Effector memory CD8-positive, alpha-beta T cell (primary cell): ENCODE data around the gene FADS2.

ENCODE experiments used
- ATAC-seq: fragments of 150-1000 bp; cut with Tn5 transposase; replicated peaks from 2 replicates; pipeline ENCODE4 v1.10.0; 2021; ENCODE audit warnings: mild to moderate bottlenecking, moderate library complexity
- DNase-seq, 3 experiments: peaks; one replicate each; pipeline ENCODE4 v3.0.0; 2021
- H3K27ac Mint-ChIP-seq, 2 donors: one replicate each; pipeline ENCODE4 v1.8.0; 2022; ENCODE audit warnings: mild to moderate bottlenecking in 2 of 2, mixed read lengths in 2 of 2, moderate library complexity in 2 of 2
- H3K27me3 Mint-ChIP-seq, 2 donors: one replicate each; pipeline ENCODE4 v1.8.0; 2022; ENCODE audit warnings: mixed read lengths in 2 of 2
- H3K36me3 Mint-ChIP-seq: one replicate; pipeline ENCODE4 v1.8.0; 2022; ENCODE audit warnings: mild to moderate bottlenecking, moderate library complexity, mixed read lengths; ENCODE audit not compliant: insufficient read depth
- H3K4me1 Mint-ChIP-seq, 2 donors: one replicate each; pipeline ENCODE4 v1.8.0; 2022; ENCODE audit warnings: low read depth in 2 of 2, mixed read lengths in 2 of 2
- H3K4me3 Mint-ChIP-seq, 2 donors: one replicate each; pipeline ENCODE4 v1.8.0; 2022; ENCODE audit warnings: mild to moderate bottlenecking in 2 of 2, mixed read lengths in 2 of 2, moderate library complexity in 2 of 2
- H3K9me3 Mint-ChIP-seq, 2 donors: one replicate each; pipeline ENCODE4 v1.8.0; 2022; ENCODE audit warnings: mixed read lengths in 2 of 2
- total RNA-seq, 9 experiments: gene quantifications; one replicate each; lab custom pipeline; 2026; lab: John Stamatoyannopoulos, UW

FADS2 gene
- total RNA-seq = 0.52 to 8.7 (median 1.3) reads per million in 9 experiments

DNA sequence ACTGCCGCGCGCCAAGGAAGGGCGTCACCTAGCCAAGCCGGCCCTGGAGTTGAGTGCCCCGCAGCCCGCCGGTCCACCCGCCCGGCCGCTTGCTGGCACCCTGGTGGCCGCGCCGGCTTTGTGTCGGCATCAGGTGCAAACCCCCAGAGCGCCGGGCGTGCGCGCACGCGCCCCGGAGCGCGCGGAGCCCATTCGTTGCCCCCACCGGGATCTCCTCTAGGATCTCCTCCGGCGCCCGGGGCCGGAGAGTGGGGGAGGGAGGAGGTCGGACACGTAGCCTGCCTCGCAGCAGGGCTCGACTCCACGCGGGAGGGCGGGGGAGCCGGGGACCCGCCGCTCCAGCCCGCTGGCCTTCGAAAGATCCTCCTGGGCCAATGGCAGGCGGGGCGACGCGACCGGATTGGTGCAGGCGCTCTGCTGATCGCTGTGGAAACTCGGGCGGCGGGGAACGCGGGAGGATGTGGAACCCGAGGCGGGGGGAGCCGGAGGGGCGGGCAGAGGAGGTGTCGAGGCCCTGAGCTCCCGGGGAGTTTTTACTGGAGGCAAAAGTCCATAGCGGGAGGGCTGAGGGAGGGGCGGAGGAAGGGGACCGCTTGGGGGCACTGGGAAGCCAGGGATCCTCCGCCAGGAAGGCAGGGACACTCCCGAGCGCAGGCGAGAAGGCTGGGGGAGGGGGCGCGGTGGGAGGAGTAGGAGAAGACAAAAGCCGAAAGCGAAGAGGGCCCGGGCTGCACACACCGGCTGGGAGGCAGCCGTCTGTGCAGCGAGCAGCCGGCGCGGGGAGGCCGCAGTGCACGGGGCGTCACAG, at the start of gene FADS2:
Gene FADS2, plus strand, starts transcription at position 730 of the 808 bp plus-strand sequence. CDS start 91 bp downstream, outside the sequence.
- peak within 1 kb of the TSS; percentile 30 to 82 for H3K27ac Mint-ChIP-seq
- H3K9me3 Mint-ChIP-seq = no peaks in the 10 kb centered on the region

DNA sequence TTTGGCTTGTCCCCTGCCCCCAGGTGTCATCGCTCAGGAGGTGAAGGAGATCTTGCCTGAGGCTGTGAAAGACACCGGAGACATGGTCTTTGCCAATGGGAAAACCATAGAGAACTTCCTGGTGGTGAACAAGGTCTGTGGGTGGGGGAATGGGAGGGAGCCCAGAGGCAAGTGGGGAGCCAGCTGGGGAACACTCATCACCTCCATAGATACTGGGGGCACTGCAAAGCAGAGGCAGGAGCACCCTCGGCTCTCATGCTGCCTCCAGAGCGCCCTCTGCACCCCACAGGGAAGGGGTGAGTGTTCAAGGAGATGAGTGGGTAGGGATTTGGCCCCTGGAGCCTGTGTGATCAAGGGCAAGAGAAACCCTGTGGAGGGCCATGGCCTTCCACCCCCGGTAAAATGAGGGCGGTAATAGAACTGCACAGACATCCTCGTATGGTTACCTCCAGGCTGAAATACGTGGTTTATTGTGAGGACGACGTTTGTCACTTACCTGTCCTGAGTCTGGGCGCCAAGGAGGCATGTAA, 49.7 kb upstream of the FADS2 start:
- H3K27ac Mint-ChIP-seq = peak overlapping the region in 1 of 2 donors; percentile 67
- no peaks in the 10 kb centered on the region for H3K9me3 Mint-ChIP-seq
- ATAC-seq = no peak

More for the DNA sequence above, at the start of gene FADS2:
- ATAC-seq (peak; percentile 89), DNase-seq (peak; percentile 59 to 79 (median 77))
- Mint-ChIP-seq H3K36me3 (no peaks in the 10 kb centered on the region), H3K27me3 (peaks cover 4 to 7% of the 10 kb centered on the region in 2 donors), H3K4me3 (peak within 1 kb of the TSS; percentile 87 to 91), H3K4me1 (peaks cover 16 to 24% of the 10 kb centered on the region in 2 donors)

DNA sequence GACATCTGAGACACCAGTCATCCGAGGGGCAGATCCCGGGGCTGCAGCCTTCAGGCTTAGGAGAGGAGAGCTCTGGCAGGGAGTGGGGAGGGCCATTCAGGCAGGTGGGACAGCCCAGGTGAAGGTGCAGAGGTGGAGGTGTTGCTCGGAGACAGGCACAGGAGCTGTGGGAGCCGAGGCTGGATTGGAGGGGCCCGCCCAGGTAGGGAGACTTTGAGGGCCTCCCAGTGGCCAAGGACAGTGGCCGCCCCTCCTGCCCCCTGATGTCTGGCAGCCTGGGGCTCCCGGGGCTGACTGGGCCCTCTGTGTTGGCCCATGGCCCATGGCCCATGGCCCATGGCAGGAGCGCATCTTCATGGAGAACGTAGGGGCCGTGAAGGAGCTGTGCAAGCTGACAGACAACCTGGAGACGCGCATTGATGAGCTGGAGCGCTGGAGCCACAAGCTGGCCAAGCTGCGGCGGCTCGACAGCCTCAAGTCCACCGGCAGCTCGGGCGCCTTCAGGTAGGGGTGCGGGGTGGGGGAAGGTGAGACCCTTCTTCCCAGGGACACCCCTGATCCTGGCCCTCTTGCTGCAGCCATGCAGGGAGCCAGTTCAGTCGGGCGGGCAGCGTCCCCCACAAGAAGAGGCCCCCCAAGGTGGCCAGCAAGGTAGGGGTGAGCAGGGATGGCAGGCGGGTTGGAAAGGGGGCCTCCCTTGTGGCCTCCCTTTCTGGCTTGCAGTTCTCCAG, 49.0 kb upstream of the FADS2 start:
- H3K27ac Mint-ChIP-seq = peak overlapping the region in 1 of 2 donors; percentile 67
- no peak for ATAC-seq
- DNase-seq = no peak
- no peaks in the 10 kb centered on the region for H3K9me3 Mint-ChIP-seq
- no peaks in the 10 kb centered on the region for H3K27me3 Mint-ChIP-seq
- H3K4me3 Mint-ChIP-seq = no peak overlapping the region
- H3K4me1 Mint-ChIP-seq = peaks cover 29 to 31% of the 10 kb centered on the region in 2 donors
- peaks cover 7% of the 10 kb centered on the region for H3K36me3 Mint-ChIP-seq

More for the DNA sequence above, 49.7 kb upstream of the FADS2 start:
- DNase-seq = no peak
- Mint-ChIP-seq H3K36me3 (peaks cover 7% of the 10 kb centered on the region), H3K27me3 (no peaks in the 10 kb centered on the region), H3K4me1 (peaks cover 29 to 31% of the 10 kb centered on the region in 2 donors), H3K4me3 (peak overlapping the region; percentile 59 to 68)

- H3K27ac Mint-ChIP-seq = no peak overlapping the region
- DNase-seq = no peak
- no peaks in the 10 kb centered on the region for H3K9me3 Mint-ChIP-seq
These were observed 48.2 kb upstream of the FADS2 start for GRCh38 chr11:61779666-61780525.

GRCh38 chr11:61780581-61781162, 47.4 kb upstream of the FADS2 start:
- H3K9me3 Mint-ChIP-seq = no peaks in the 10 kb centered on the region
- no peak overlapping the region for H3K4me3 Mint-ChIP-seq
- peaks cover 10% of the 10 kb centered on the region for H3K36me3 Mint-ChIP-seq
- ATAC-seq (no peak), DNase-seq (no peak)
- peaks cover 19 to 20% of the 10 kb centered on the region in 2 donors for H3K4me1 Mint-ChIP-seq
- H3K27ac Mint-ChIP-seq = peak overlapping the region in 1 of 2 donors; percentile 46
- H3K27me3 Mint-ChIP-seq = no peaks in the 10 kb centered on the region

More at GRCh38 chr11:61779666-61780525, 48.2 kb upstream of the FADS2 start:
- no peaks in the 10 kb centered on the region for H3K27me3 Mint-ChIP-seq
- H3K4me1 Mint-ChIP-seq = peaks cover 25 to 27% of the 10 kb centered on the region in 2 donors
- no peak overlapping the region for H3K4me3 Mint-ChIP-seq
- peaks cover 10% of the 10 kb centered on the region for H3K36me3 Mint-ChIP-seq
- no peak for ATAC-seq

- Mint-ChIP-seq H3K36me3 (peaks cover 7% of the 10 kb centered on the region), H3K4me1 (peaks cover 11% of the 10 kb centered on the region in 2 donors), H3K27me3 (no peaks in the 10 kb centered on the region), H3K9me3 (no peaks in the 10 kb centered on the region), H3K27ac (no peak overlapping the region), H3K4me3 (no peak overlapping the region)
- DNase-seq = no peak
- ATAC-seq = no peak
These were observed 46.5 kb upstream of the FADS2 start for GRCh38 chr11:61781585-61781984.

GRCh38 chr11:61782299-61782698, 45.8 kb upstream of the FADS2 start:
- Mint-ChIP-seq H3K27me3 (no peaks in the 10 kb centered on the region), H3K9me3 (no peaks in the 10 kb centered on the region), H3K36me3 (peaks cover 3% of the 10 kb centered on the region), H3K4me1 (peaks cover 5% of the 10 kb centered on the region in 2 donors), H3K4me3 (no peak overlapping the region), H3K27ac (no peak overlapping the region)
- ATAC-seq = no peak
- DNase-seq = no peak

DNA sequence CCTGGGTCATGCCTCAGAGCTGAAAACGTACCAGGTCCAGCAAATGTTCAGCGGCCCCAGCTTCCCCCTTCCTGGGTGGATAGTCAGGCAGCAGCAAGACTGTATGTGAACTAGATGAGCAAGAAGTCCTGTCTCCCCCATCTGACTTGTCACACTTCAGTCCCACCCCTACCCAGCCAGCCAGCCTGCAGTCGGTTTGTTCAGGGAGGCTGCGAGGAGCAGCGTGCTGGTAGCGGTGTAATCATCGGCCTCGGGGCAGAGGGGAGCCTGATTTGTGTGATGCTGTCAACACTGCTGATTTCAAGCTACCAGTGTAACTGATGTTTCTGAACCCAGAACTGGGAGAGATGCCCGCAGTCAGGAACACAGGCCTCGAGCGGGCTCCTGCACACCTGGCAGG, 45.3 kb upstream of the FADS2 start:
- ATAC-seq = no peak
- no peaks in the 10 kb centered on the region for H3K9me3 Mint-ChIP-seq
- DNase-seq = no peak
- H3K4me1 Mint-ChIP-seq = peaks cover 3 to 4% of the 10 kb centered on the region in 2 donors
- H3K4me3 Mint-ChIP-seq = no peak overlapping the region
- H3K27ac Mint-ChIP-seq = peak overlapping the region in 1 of 2 donors; percentile 67
- H3K36me3 Mint-ChIP-seq = peaks cover 3% of the 10 kb centered on the region
- no peaks in the 10 kb centered on the region for H3K27me3 Mint-ChIP-seq

DNA sequence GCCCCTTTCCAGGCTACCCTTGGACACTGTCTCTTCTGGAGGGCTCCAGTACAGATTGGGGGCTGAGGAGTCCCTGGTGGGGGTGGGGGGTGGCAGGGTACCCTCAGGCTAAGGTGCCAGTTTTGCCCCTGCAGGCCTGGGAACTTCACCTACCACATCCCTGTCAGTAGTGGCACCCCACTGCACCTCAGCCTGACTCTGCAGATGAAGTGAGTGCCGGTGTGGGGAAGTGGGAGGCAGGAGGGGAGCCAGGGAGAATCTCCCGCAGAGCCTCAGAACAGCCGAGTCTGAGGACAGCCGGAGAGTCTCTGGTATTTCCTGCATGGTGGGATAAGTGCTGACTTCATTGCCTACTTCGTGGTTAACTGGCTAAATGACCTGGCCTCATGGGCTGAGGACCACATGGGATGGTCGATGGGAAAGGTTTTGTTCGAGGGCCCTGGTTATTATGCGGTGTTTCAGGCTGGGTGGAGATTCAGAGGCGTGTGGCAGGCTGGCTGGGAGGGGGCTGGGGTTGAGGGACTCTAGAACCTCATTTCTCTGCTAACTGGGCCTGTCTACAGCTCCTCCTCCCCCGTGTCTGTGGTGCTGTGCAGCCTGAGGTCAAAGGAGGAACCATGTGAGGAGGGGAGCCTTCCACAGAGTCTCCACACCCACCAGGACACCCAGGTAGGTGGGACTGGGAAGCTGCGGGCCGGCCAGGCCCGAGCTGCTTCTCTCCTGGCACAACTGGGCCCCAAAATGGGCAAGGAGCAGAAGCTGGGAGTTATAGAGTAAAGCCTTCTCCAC, 44.2 kb upstream of the FADS2 start:
- Mint-ChIP-seq H3K9me3 (no peaks in the 10 kb centered on the region), H3K4me1 (no peaks in the 10 kb centered on the region), H3K4me3 (no peak overlapping the region), H3K27me3 (no peaks in the 10 kb centered on the region), H3K27ac (peak overlapping the region; percentile 67 to 77), H3K36me3 (peaks cover 8% of the 10 kb centered on the region)
- DNase-seq (no peak), ATAC-seq (no peak)

- Mint-ChIP-seq H3K4me3 (no peak overlapping the region), H3K36me3 (peaks cover 12% of the 10 kb centered on the region), H3K27me3 (no peaks in the 10 kb centered on the region), H3K9me3 (no peaks in the 10 kb centered on the region), H3K4me1 (no peaks in the 10 kb centered on the region), H3K27ac (peak overlapping the region; percentile 67 to 77)
- DNase-seq = no peak
- no peak for ATAC-seq
These were observed 43.6 kb upstream of the FADS2 start for GRCh38 chr11:61784506-61784805.

DNA sequence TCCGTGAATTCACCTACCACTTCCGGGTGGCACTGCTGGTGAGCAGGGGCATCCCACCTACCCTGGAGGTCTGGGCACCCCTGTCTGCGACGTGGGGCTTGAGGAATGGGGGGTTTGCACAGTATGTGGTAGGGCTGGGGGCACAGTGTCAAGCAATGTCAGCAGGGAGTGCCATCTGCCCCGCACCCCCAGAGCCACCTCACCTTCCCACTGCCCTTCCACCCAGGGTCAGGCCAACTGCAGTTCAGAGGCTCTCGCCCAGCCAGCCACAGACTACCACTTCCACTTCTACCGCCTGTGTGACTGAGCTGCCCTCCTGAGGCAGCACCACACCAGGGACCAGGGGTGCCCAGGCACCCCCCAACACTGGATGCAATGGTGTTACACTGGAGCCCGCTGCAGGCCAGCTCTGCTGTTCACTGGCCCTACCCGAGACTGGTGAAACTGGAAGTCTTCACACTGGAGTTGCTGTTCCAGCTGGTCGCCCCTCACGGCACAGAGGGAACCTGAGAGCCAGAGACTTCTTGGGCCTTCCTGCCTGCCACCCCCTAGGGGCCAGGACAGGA, 42.2 kb upstream of the FADS2 start:
- DNase-seq (no peak), ATAC-seq (no peak)
- Mint-ChIP-seq H3K4me3 (no peak overlapping the region), H3K27ac (peak overlapping the region in 1 of 2 donors; percentile 32), H3K36me3 (peaks cover 17% of the 10 kb centered on the region), H3K27me3 (no peaks in the 10 kb centered on the region), H3K4me1 (peaks cover 0 to 5% of the 10 kb centered on the region in 2 donors), H3K9me3 (no peaks in the 10 kb centered on the region)
